OCI-LY1 (cell line): Measurements from ENCODE around the gene USP36.

ENCODE experiments used
- CTCF ChIP-seq: fragments of 200-600 bp; sonication (generic), shearing (Covaris generic); IDR thresholded peaks from 2 replicates; pipeline ENCODE4 v1.5.1; 2017; ENCODE audit warnings: mild to moderate bottlenecking, antibody characterized with exemption, low read length, moderate library complexity, mixed read lengths
- EZH2 ChIP-seq: fragments of 200-600 bp; sonication (generic), shearing (Covaris generic); IDR thresholded peaks from 2 replicates; pipeline ENCODE4 v1.8.0; 2017; ENCODE audit warnings: borderline replicate concordance, mixed run types, mild to moderate bottlenecking, antibody characterized with exemption, low read length, moderate library complexity, mixed read lengths

- TF ChIP-seq CTCF = no peak
- TF ChIP-seq EZH2 = no peak
Observed at GRCh38 chr17:78861229-78861628, 20.6 kb upstream of the USP36 start.
